Transverse colon (tissue), 4 donors: ENCODE measurements around the gene AFG1L.

Source experiments
- EP300 ChIP-seq: sonication (generic); formaldehyde crosslinking; IDR thresholded peaks from one replicate; pipeline ENCODE4 v1.6.1; 2017; ENCODE audit warnings: antibody characterized with exemption, low read depth
- POLR2A ChIP-seq: fragments of 450-650 bp; IDR thresholded peaks from one replicate; pipeline ENCODE4 v1.6.1; 2016; ENCODE audit warnings: antibody characterized with exemption, mild to moderate bottlenecking, moderate library complexity
- POLR2AphosphoS5 ChIP-seq, 3 donors: sonication (generic); formaldehyde crosslinking; IDR thresholded peaks; one replicate each; pipeline ENCODE4 v1.6.1; 2016; ENCODE audit warnings: antibody characterized with exemption in 3 of 3
- TF ChIP-seq, protein P1 (sequence below), 5 experiments: fragments of 200-600 bp in 3 of 5; fragments of 450-650 bp in 2 of 5; sonication (generic) in 3 of 5; IDR thresholded peaks; 1 replicate in 2 of 5; 2 replicates in 3 of 5; pipeline ENCODE4 v1.5.1; 2016 to 2017; ENCODE audit warnings: antibody characterized with exemption in 5 of 5, inconsistent platforms in 3 of 5, mild to moderate bottlenecking in 2 of 5, moderate library complexity in 1 of 5

DNA sequence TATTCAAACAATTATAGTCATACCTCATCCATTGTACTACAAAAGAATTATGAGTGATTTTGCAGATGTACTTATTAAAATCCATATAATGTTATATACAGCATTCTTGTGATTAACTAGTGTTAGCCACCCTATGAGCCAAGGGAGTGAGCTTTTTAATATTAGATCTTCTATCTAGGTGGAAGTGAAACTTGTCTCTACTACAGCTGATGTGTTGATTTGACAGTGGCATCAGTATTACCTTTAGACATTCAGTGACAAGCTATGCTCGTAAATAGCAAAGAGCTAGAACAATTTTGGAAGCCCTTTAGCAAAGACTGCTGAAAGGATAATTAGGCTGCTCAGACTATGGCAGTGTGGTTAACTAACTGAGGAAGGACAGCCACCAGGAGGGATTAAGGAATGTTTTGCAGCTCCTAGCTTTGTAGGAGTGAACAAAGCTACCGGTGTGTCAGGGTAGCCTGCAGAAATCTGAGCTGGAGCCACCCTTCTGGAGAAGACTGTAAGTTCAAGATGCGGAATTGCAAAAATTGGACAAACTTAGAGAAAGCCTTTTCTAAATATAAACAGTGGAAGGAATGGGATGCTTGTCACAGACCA is 73.7 kb downstream of the AFG1L start:
- TF ChIP-seq, protein P1, sequence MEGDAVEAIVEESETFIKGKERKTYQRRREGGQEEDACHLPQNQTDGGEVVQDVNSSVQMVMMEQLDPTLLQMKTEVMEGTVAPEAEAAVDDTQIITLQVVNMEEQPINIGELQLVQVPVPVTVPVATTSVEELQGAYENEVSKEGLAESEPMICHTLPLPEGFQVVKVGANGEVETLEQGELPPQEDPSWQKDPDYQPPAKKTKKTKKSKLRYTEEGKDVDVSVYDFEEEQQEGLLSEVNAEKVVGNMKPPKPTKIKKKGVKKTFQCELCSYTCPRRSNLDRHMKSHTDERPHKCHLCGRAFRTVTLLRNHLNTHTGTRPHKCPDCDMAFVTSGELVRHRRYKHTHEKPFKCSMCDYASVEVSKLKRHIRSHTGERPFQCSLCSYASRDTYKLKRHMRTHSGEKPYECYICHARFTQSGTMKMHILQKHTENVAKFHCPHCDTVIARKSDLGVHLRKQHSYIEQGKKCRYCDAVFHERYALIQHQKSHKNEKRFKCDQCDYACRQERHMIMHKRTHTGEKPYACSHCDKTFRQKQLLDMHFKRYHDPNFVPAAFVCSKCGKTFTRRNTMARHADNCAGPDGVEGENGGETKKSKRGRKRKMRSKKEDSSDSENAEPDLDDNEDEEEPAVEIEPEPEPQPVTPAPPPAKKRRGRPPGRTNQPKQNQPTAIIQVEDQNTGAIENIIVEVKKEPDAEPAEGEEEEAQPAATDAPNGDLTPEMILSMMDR (IDR thresholded peaks at IDR 0.05): no peak
- TF ChIP-seq EP300 (no peak), POLR2AphosphoS5 (IDR thresholded peaks at IDR 0.05) (no peak), POLR2A (no peak)
